CD14-positive monocyte (primary cell): ENCODE measurements around the gene OR2W1. TPM values are rescaled to one million over a fixed set of nuclear protein-coding genes. Genes with fewer than 3 reads are reported as not detected.

Experiments used
- DNase-seq, 3 donors: peaks; one replicate each; pipeline ENCODE4 v3.0.0-alpha.2; 2011 to 2022
- H2AFZ ChIP-seq: 2 replicates; pipeline ENCODE4 v1.6.0; 2012; ENCODE audit warnings: mild to moderate bottlenecking, low read depth, low read length, inconsistent platforms; ENCODE audit not compliant: insufficient read depth, poor library complexity, severe bottlenecking
- H3K27ac ChIP-seq, 2 donors: 1 replicate in 1 of 2; 2 replicates in 1 of 2; pipeline ENCODE4 v1.5.1; 2012 to 2013; ENCODE audit warnings: low read length in 2 of 2, control low read depth in 1 of 2, inconsistent platforms in 1 of 2, low read depth in 1 of 2, mild to moderate bottlenecking in 1 of 2
- H3K27me3 ChIP-seq, 2 donors: one replicate each; pipeline versions ENCODE4 v1.6.0 to v1.6.1; 2011 to 2013; ENCODE audit warnings: low read length in 2 of 2; ENCODE audit not compliant: control insufficient read depth in 2 of 2, insufficient read depth in 2 of 2
- H3K36me3 ChIP-seq, 2 donors: replicated peaks in 1 of 2; 1 replicate in 1 of 2; 2 replicates in 1 of 2; pipeline versions ENCODE4 v1.5.1 to v1.6.1; 2012 to 2013; ENCODE audit warnings: low read length in 2 of 2, control low read depth in 1 of 2, inconsistent platforms in 1 of 2, mild to moderate bottlenecking in 1 of 2; ENCODE audit not compliant: insufficient read depth in 2 of 2, control insufficient read depth in 1 of 2
- H3K4me1 ChIP-seq, 2 donors: 1 replicate in 1 of 2; 2 replicates in 1 of 2; pipeline versions ENCODE4 v1.5.1 to v1.6.1; 2012 to 2013; ENCODE audit warnings: low read length in 2 of 2, control low read depth in 1 of 2, inconsistent platforms in 1 of 2, mild to moderate bottlenecking in 1 of 2, moderate library complexity in 1 of 2; ENCODE audit not compliant: insufficient read depth in 2 of 2, control insufficient read depth in 1 of 2
- H3K4me2 ChIP-seq: replicated peaks from 2 replicates; pipeline ENCODE3; 2012; ENCODE audit warnings: low read length, moderate library complexity, mild to moderate bottlenecking; ENCODE audit not compliant: poor library complexity, severe bottlenecking; ENCODE audit errors: extremely low read depth
- H3K4me3 ChIP-seq, 3 experiments: fragments of 200-600 bp in 1 of 3; sonication (generic) in 1 of 3; replicated peaks in 1 of 3; 1 replicate in 2 of 3; 2 replicates in 1 of 3; pipeline ENCODE4 v1.5.1; 2011 to 2013; ENCODE audit warnings: low read length in 3 of 3, mild to moderate bottlenecking in 3 of 3, control low read depth in 2 of 3, low read depth in 2 of 3, inconsistent platforms in 1 of 3, moderate library complexity in 1 of 3
- H3K79me2 ChIP-seq: 2 replicates; pipeline ENCODE4 v1.6.0; 2012; ENCODE audit warnings: mild to moderate bottlenecking, control low read depth, inconsistent platforms, low read length, moderate library complexity; ENCODE audit not compliant: insufficient read depth
- H3K9ac ChIP-seq: 2 replicates; pipeline ENCODE4 v1.6.0; 2017; ENCODE audit warnings: low read length, mild to moderate bottlenecking; ENCODE audit not compliant: insufficient read depth, poor library complexity, severe bottlenecking
- H3K9me3 ChIP-seq, 2 donors: replicated peaks in 1 of 2; 1 replicate in 1 of 2; 2 replicates in 1 of 2; pipeline versions ENCODE4 v1.5.1 to v1.6.1; 2012 to 2013; ENCODE audit warnings: low read length in 2 of 2, control low read depth in 1 of 2; ENCODE audit not compliant: control insufficient read depth in 1 of 2, insufficient read depth in 1 of 2
- H4K20me1 ChIP-seq: 2 replicates; pipeline ENCODE4 v1.6.0; 2012; ENCODE audit warnings: mild to moderate bottlenecking, low read length, control low read depth, moderate library complexity; ENCODE audit not compliant: insufficient read depth
- H3K27ac Mint-ChIP-seq, 7 donors: one replicate each; pipeline ENCODE4 v1.8.0; 2020; ENCODE audit warnings: mild to moderate bottlenecking in 7 of 7, mixed read lengths in 7 of 7, moderate library complexity in 6 of 7, inconsistent platforms in 2 of 7
- H3K27me3 Mint-ChIP-seq, 3 donors: one replicate each; pipeline ENCODE4 v1.8.0; 2021 to 2022; ENCODE audit warnings: low read depth in 3 of 3, mild to moderate bottlenecking in 3 of 3, mixed read lengths in 3 of 3, moderate library complexity in 3 of 3, inconsistent platforms in 1 of 3
- H3K36me3 Mint-ChIP-seq, 2 donors: one replicate each; pipeline ENCODE4 v1.8.0; 2020; ENCODE audit warnings: mixed read lengths in 2 of 2, inconsistent platforms in 1 of 2, mild to moderate bottlenecking in 1 of 2
- H3K4me1 Mint-ChIP-seq: one replicate; pipeline ENCODE4 v1.8.0; 2020; ENCODE audit warnings: mild to moderate bottlenecking, mixed read lengths
- H3K4me3 Mint-ChIP-seq, 2 donors: one replicate each; pipeline ENCODE4 v1.8.0; 2020; ENCODE audit warnings: mild to moderate bottlenecking in 2 of 2, mixed read lengths in 2 of 2, moderate library complexity in 1 of 2
- H3K9me3 Mint-ChIP-seq, 7 donors: one replicate each; pipeline ENCODE4 v1.8.0; 2020 to 2022; ENCODE audit warnings: mixed read lengths in 7 of 7, mild to moderate bottlenecking in 6 of 7, moderate library complexity in 6 of 7, inconsistent platforms in 2 of 7
- WGBS: methylation state at CpG from one replicate; pipeline ENCODE4 v1.1.5; 2013; ENCODE audit warnings: missing lambda C conversion rate; ENCODE audit not compliant: insufficient coverage; 5-methylcytosine and 5-hydroxymethylcytosine counted together
- intact Hi-C, 2 donors: fragments of 100-400 bp; cut with micrococcal nuclease; formaldehyde crosslinking; loops; one replicate each; pipeline versions ENCODE4 v1.15.0 to v1.15.1; 2023
- polyA plus RNA-seq, 3 donors: library from polyadenylated mRNA; depleted of rRNA in 1 of 3; unstranded in 2 of 3; stranded (reverse) in 1 of 3; fragments of 300-500 nt in 2 of 3; fragments of >200 nt in 1 of 3; fragmentation: Illumina TruSeq in 2 of 3; gene quantifications; 1 replicate in 2 of 3; 2 replicates in 1 of 3; pipeline ENCODE4 v1.2.3, GENCODE V29; 2012 to 2021
- TF ChIP-seq, protein P1 (sequence below): fragments of 200-600 bp; IDR thresholded peaks from one replicate; pipeline ENCODE4 v1.8.0; 2022; ENCODE audit warnings: antibody characterized with exemption, mild to moderate bottlenecking

OR2W1 gene
- polyA plus RNA-seq, 3 donors = not detected

DNA sequence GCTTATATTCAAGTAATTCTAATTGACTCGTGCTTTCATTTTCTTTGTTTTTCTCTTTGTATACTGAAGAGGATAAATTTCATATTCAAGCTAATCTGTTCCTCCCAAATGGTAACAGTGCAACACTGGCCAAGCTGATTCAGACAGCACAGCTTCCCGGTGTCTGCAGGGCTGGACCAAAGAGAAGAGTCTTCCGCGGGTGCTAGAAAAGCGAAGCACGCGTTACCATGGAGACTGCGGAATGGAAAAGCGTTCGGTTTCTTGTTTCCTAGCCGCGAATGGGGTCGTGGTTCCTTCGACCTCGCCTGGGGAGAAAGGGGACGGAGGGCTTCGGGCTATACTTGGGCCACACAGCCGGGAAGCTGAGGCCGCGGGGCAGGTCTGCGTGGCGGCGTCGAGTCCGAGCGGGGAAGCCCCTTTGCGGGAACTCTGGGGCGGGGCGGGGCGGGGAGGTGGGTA, 33.7 kb downstream of the OR2W1 start:
- H3K27me3 ChIP-seq = peaks cover 52 to 65% of the 10 kb centered on the region in 2 donors
- no peaks in the 10 kb centered on the region for H3K79me2 ChIP-seq
- H3K9ac ChIP-seq = no peak overlapping the region
- peaks cover 9 to 16% of the 10 kb centered on the region in 2 donors for H3K9me3 ChIP-seq
- TF ChIP-seq, protein P1, sequence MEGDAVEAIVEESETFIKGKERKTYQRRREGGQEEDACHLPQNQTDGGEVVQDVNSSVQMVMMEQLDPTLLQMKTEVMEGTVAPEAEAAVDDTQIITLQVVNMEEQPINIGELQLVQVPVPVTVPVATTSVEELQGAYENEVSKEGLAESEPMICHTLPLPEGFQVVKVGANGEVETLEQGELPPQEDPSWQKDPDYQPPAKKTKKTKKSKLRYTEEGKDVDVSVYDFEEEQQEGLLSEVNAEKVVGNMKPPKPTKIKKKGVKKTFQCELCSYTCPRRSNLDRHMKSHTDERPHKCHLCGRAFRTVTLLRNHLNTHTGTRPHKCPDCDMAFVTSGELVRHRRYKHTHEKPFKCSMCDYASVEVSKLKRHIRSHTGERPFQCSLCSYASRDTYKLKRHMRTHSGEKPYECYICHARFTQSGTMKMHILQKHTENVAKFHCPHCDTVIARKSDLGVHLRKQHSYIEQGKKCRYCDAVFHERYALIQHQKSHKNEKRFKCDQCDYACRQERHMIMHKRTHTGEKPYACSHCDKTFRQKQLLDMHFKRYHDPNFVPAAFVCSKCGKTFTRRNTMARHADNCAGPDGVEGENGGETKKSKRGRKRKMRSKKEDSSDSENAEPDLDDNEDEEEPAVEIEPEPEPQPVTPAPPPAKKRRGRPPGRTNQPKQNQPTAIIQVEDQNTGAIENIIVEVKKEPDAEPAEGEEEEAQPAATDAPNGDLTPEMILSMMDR = no peak
- Mint-ChIP-seq H3K36me3 (peaks cover 2 to 6% of the 10 kb centered on the region in 2 donors), H3K9me3 (peaks cover 7 to 21% (median 13%) of the 10 kb centered on the region in 7 donors), H3K4me3 (peak overlapping the region; percentile 81 to 95), H3K4me1 (peaks cover 10% of the 10 kb centered on the region), H3K27me3 (peaks cover 35 to 66% (median 53%) of the 10 kb centered on the region in 3 donors), H3K27ac (peak overlapping the region in 3 of 7 donors; percentile 7 to 66 (median 46))
- no peaks in the 10 kb centered on the region for H3K36me3 ChIP-seq
- peak overlapping the region; percentile 54 for H2AFZ ChIP-seq
- no peak overlapping the region for H3K27ac ChIP-seq
- intact Hi-C loops = no loop called here
- peak overlapping the region; percentile 17 to 62 (median 43) for H3K4me3 ChIP-seq
- H3K4me1 ChIP-seq = peaks cover 10 to 11% of the 10 kb centered on the region in 2 donors
- no peaks in the 10 kb centered on the region for H4K20me1 ChIP-seq
- DNase-seq = peak; percentile 15 to 34 (median 19)
- WGBS = 0% methylated on average over 16 of the region's 30 CpGs
- peak overlapping the region; percentile 58 for H3K4me2 ChIP-seq

DNA sequence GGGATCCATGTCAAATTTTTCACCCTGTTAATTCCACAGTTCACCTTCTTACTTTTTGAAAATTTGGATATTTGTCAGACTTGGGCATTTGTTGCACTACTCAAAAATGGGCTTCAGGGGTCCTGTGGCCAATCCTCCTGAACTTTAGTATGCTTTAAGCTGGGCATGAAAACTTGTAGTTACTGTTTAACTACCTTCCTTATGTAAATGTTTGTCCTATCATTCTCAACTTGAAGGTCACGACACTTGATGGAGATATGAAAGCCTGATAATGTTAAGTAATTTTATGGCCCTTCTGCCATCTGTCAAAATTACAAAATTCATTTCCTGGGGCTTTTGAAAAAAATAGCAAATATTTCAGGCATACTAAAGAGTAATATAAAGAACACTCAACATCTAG, 35.6 kb downstream of the OR2W1 start:
- Histone ChIP-seq H3K9ac (no peak overlapping the region), H4K20me1 (no peaks in the 10 kb centered on the region), H3K36me3 (no peaks in the 10 kb centered on the region), H3K79me2 (no peaks in the 10 kb centered on the region), H2AFZ (no peak overlapping the region), H3K4me2 (no peak overlapping the region), H3K4me1 (peaks cover 12 to 14% of the 10 kb centered on the region in 2 donors), H3K27ac (no peak overlapping the region), H3K9me3 (peaks cover 0 to under 1% of the 10 kb centered on the region in 2 donors), H3K27me3 (peaks cover 47 to 49% of the 10 kb centered on the region in 2 donors), H3K4me3 (no peak overlapping the region)
- Mint-ChIP-seq H3K4me1 (peaks cover 14% of the 10 kb centered on the region), H3K9me3 (peaks cover 2 to 22% (median 5%) of the 10 kb centered on the region in 7 donors), H3K27ac (no peak overlapping the region), H3K36me3 (peaks cover 2% of the 10 kb centered on the region in 2 donors), H3K4me3 (no peak overlapping the region), H3K27me3 (peaks cover 28 to 47% (median 41%) of the 10 kb centered on the region in 3 donors)
- no CpG with 5 or more reads among the region's 1 CpG for WGBS
- TF ChIP-seq, protein P1 = no peak
- no peak for DNase-seq
- intact Hi-C loops = no loop called here
